ENCODE data around the gene MYT1.

DNA sequence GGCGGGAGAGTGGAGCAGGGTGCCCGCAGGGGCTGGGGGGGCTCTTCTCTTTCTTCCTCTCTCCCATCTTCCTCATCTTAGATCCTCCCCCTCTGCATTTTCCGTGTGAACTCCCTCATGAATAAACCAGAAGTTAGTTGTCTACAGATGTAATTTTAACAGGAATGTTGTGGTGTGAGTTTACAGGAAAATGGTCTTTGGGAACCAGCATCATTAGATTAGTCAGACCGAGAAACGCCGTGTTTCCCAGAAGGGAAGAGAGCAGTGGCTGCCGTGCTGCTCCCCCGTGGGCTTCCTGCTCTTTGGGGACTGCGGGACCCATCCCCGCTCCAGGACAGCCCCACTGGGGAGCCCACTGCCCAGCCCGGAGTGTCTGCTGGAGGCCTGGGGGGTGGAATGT lies 3.4 kb downstream of the MYT1 start:
- TF ChIP-seq, protein P1, sequence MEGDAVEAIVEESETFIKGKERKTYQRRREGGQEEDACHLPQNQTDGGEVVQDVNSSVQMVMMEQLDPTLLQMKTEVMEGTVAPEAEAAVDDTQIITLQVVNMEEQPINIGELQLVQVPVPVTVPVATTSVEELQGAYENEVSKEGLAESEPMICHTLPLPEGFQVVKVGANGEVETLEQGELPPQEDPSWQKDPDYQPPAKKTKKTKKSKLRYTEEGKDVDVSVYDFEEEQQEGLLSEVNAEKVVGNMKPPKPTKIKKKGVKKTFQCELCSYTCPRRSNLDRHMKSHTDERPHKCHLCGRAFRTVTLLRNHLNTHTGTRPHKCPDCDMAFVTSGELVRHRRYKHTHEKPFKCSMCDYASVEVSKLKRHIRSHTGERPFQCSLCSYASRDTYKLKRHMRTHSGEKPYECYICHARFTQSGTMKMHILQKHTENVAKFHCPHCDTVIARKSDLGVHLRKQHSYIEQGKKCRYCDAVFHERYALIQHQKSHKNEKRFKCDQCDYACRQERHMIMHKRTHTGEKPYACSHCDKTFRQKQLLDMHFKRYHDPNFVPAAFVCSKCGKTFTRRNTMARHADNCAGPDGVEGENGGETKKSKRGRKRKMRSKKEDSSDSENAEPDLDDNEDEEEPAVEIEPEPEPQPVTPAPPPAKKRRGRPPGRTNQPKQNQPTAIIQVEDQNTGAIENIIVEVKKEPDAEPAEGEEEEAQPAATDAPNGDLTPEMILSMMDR (conservative IDR thresholded peaks at IDR 0.05 in 1 of 2, IDR thresholded peaks at IDR 0.05 in 1 of 2; ENCODE audit: extremely low read depth in 1 of 2, insufficient read depth in 1 of 2, low read depth in 1 of 2, low read length in 2 of 2), result no peak
- TF ChIP-seq EZH2 (IDR thresholded peaks at IDR 0.05; ENCODE audit: borderline replicate concordance, low read length), result no peak
